8988T (cell line): ENCODE data around the gene ANXA5.

Experiments used
- DNase-seq: peaks from one replicate; pipeline ENCODE4 v3.0.0; 2011

Gene ANXA5

GRCh38 chr4:121632636-121633035 lies 64.1 kb downstream of the ANXA5 start:
- no peak for DNase-seq
